OCI-LY7 (cell line): ENCODE results near the gene STAM2.

Experiments used
- CTCF ChIP-seq: fragments of 200-600 bp; sonication (generic); conservative IDR thresholded peaks from 2 replicates; pipeline ENCODE4 v1.5.1; 2014; ENCODE audit warnings: mild to moderate bottlenecking, antibody characterized with exemption, low read length, moderate library complexity, mixed read lengths
- EZH2phosphoT487 ChIP-seq: fragments of 200-600 bp; sonication (generic); IDR thresholded peaks from 2 replicates; pipeline ENCODE4 v1.6.1; 2018; ENCODE audit warnings: low read depth, borderline replicate concordance, mild to moderate bottlenecking, mixed run types, antibody characterized with exemption, low read length, moderate library complexity, mixed read lengths

GRCh38 chr2:152092095-152092494 lies 83.5 kb downstream of the STAM2 start:
- TF ChIP-seq CTCF (no peak), EZH2phosphoT487 (no peak)
